Hepatocyte (in vitro differentiated cells): Measurements from ENCODE around the gene TRABD2A.

Experiments
- EZH2 ChIP-seq: fragments of 200-600 bp; sonication (generic); IDR thresholded peaks from 2 replicates; pipeline ENCODE4 v1.6.1; 2016; ENCODE audit warnings: antibody characterized with exemption, mild to moderate bottlenecking, borderline replicate concordance
- EZH2phosphoT487 ChIP-seq: fragments of 200-600 bp; sonication (generic); IDR thresholded peaks from one replicate; pipeline ENCODE4 v1.6.1; 2018; ENCODE audit warnings: antibody characterized with exemption, mild to moderate bottlenecking, low read depth, moderate library complexity; ENCODE audit not compliant: unreplicated experiment, severe bottlenecking
- TF ChIP-seq, protein P1 (sequence below): fragments of 200-600 bp; sonication (generic); IDR thresholded peaks from 2 replicates; pipeline ENCODE4 v1.5.1; 2016; ENCODE audit warnings: antibody characterized with exemption, mild to moderate bottlenecking; ENCODE audit not compliant: poor library complexity

- TF ChIP-seq, protein P1, sequence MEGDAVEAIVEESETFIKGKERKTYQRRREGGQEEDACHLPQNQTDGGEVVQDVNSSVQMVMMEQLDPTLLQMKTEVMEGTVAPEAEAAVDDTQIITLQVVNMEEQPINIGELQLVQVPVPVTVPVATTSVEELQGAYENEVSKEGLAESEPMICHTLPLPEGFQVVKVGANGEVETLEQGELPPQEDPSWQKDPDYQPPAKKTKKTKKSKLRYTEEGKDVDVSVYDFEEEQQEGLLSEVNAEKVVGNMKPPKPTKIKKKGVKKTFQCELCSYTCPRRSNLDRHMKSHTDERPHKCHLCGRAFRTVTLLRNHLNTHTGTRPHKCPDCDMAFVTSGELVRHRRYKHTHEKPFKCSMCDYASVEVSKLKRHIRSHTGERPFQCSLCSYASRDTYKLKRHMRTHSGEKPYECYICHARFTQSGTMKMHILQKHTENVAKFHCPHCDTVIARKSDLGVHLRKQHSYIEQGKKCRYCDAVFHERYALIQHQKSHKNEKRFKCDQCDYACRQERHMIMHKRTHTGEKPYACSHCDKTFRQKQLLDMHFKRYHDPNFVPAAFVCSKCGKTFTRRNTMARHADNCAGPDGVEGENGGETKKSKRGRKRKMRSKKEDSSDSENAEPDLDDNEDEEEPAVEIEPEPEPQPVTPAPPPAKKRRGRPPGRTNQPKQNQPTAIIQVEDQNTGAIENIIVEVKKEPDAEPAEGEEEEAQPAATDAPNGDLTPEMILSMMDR, result no peak
- TF ChIP-seq EZH2, result no peak
- TF ChIP-seq EZH2phosphoT487, result no peak
These were observed 37.5 kb upstream of the TRABD2A start for GRCh38 chr2:84918430-84918829.
